ENCODE measurements around the gene PTPRN2. TPM values are rescaled to one million over a fixed set of nuclear protein-coding genes. Genes with fewer than 3 reads are reported as not detected.

Gene PTPRN2
- total and polyA plus RNA-seq, 3 experiments from 2014 or later, result 0.33 to 1.2 (median 0.42) TPM

- Histone ChIP-seq H3K4me3 (ENCODE audit: low read length) (no peak overlapping the region), H3K4me1 (ENCODE audit: insufficient read depth, low read length) (no peaks in the 10 kb centered on the region), H3K27ac (ENCODE audit: low read depth, low read length) (peak overlapping the region; percentile 63), H3K27me3 (ENCODE audit: insufficient read depth, low read length, poor library complexity, severe bottlenecking) (no peaks in the 10 kb centered on the region), H3K9me3 (ENCODE audit: low read length) (no peaks in the 10 kb centered on the region), H3K36me3 (ENCODE audit: insufficient read depth, low read length) (no peaks in the 10 kb centered on the region)
- Mint-ChIP-seq H3K4me1 (no peaks in the 10 kb centered on the region), H3K9me3 (peaks cover 0 to 1% (median 0%) of the 10 kb centered on the region in 5 donors), H3K36me3 (peaks cover 0 to 3% (median 0%) of the 10 kb centered on the region in 3 donors), H3K4me3 (no peak overlapping the region), H3K27me3 (no peaks in the 10 kb centered on the region), H3K27ac (peak overlapping the region in 1 of 8 donors; percentile 12)
- DNase-seq, result no peak
- ChIA-PET POLR2A (no interaction called here), CTCF (no interaction called here)
Observed at GRCh38 chr7:158618745-158619140, 31.1 kb upstream of the PTPRN2 start.

- Mint-ChIP-seq H3K36me3 (no peaks in the 10 kb centered on the region), H3K27me3 (no peaks in the 10 kb centered on the region), H3K27ac (no peak overlapping the region), H3K9me3 (peaks cover 0 to 1% (median 0%) of the 10 kb centered on the region in 5 donors), H3K4me3 (no peak overlapping the region), H3K4me1 (peaks cover 0 to 6% (median 0%) of the 10 kb centered on the region in 3 donors)
- Histone ChIP-seq H3K4me3 (ENCODE audit: low read length) (no peak overlapping the region), H3K36me3 (ENCODE audit: insufficient read depth, low read length) (no peaks in the 10 kb centered on the region), H3K27ac (ENCODE audit: low read depth, low read length) (peak overlapping the region; percentile 63), H3K9me3 (ENCODE audit: low read length) (no peaks in the 10 kb centered on the region), H3K4me1 (ENCODE audit: insufficient read depth, low read length) (no peaks in the 10 kb centered on the region), H3K27me3 (ENCODE audit: insufficient read depth, low read length, poor library complexity, severe bottlenecking) (no peaks in the 10 kb centered on the region)
- no peak for DNase-seq
- ChIA-PET CTCF (no interaction called here), POLR2A (no interaction called here)
Observed at GRCh38 chr7:158617737-158618128, 30.1 kb upstream of the PTPRN2 start.

DNA sequence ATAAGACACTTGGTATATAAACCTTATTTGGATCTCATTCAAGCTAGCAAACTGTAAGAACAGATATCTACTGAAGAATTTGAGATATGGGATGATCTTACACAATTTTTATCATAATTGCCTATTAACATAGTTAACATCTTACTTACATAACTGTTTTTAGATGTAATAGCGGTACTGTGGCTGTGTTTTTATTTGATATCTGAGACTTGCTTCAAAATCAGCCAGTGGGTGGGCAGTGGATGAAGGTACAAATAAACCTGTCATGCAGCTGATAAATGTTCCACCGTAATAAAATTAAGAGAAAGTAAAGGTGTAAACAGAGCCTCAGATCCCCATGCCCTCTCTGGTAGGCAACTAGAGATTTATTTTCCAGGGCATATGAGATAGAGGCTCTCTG, 28.4 kb upstream of the PTPRN2 start:
- no peak for DNase-seq
- H3K27me3 Mint-ChIP-seq, result no peaks in the 10 kb centered on the region
- H3K9me3 Mint-ChIP-seq, result peaks cover 0 to 1% (median 0%) of the 10 kb centered on the region in 5 donors
- no peak overlapping the region for H3K27ac Mint-ChIP-seq
- Histone ChIP-seq H3K4me1 (ENCODE audit: insufficient read depth, low read length) (no peaks in the 10 kb centered on the region), H3K27ac (ENCODE audit: low read depth, low read length) (no peak overlapping the region), H3K36me3 (ENCODE audit: insufficient read depth, low read length) (no peaks in the 10 kb centered on the region), H3K9me3 (ENCODE audit: low read length) (no peaks in the 10 kb centered on the region), H3K27me3 (ENCODE audit: insufficient read depth, low read length, poor library complexity, severe bottlenecking) (no peaks in the 10 kb centered on the region), H3K4me3 (ENCODE audit: low read length) (no peak overlapping the region)
- ChIA-PET CTCF (no interaction called here), POLR2A (no interaction called here)
- no peak overlapping the region for H3K4me3 Mint-ChIP-seq
- peaks cover 0 to 6% (median 0%) of the 10 kb centered on the region in 3 donors for H3K4me1 Mint-ChIP-seq
- H3K36me3 Mint-ChIP-seq, result no peaks in the 10 kb centered on the region

DNA sequence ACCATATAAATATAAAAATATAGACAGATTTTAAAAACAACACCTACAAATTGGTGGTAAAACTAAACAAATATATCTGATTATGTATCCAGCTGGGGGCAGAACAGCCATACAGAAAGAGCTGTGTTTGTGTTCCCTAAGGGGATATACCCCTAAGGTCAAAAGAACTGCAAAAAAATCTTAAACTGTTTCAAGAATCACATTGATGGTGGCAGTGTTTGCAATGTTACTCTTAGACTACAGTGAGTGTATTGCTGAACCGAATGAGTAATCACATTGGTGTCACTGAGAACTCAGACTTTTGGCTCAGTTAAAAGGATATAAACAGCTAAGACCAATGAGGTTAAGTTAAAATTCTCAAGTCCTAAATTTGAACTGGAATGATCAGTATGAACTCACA, 27.1 kb upstream of the PTPRN2 start:
- ChIA-PET CTCF (interaction anchor here (1.0 to 1.2 kb wide), 2 partner anchors 10 to 362 kb away, joined by 3 to 4 read pairs; no protein-coding TSS in a partner anchor), POLR2A (no interaction called here)
- Histone ChIP-seq H3K27me3 (ENCODE audit: insufficient read depth, low read length, poor library complexity, severe bottlenecking) (no peaks in the 10 kb centered on the region), H3K4me3 (ENCODE audit: low read length) (no peak overlapping the region), H3K27ac (ENCODE audit: low read depth, low read length) (no peak overlapping the region), H3K36me3 (ENCODE audit: insufficient read depth, low read length) (no peaks in the 10 kb centered on the region), H3K4me1 (ENCODE audit: insufficient read depth, low read length) (no peaks in the 10 kb centered on the region), H3K9me3 (ENCODE audit: low read length) (no peaks in the 10 kb centered on the region)
- Mint-ChIP-seq H3K27me3 (no peaks in the 10 kb centered on the region), H3K4me3 (no peak overlapping the region), H3K4me1 (peaks cover 0 to 6% (median 0%) of the 10 kb centered on the region in 3 donors), H3K36me3 (no peaks in the 10 kb centered on the region), H3K27ac (no peak overlapping the region), H3K9me3 (peaks cover 0 to 1% (median 0%) of the 10 kb centered on the region in 5 donors)
- DNase-seq, result no peak

DNA sequence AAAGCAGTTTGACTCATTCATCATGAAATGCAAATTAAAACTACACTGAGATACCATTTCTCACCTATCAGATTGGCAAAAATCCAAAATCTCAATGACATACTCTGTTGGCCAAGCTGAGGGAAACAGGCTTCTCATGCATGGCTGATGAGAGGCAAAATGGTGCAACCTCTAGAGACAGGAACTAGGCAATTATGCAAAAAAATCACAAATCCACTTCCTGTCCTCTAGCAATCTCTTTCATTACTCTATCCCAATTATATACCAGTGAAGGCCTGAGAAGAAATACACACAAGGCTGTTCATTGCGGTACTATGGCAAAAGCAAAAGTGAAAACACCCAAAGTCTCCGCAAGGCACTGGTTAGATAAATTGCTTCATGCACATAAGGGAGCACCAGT, 25.9 kb upstream of the PTPRN2 start:
- ChIA-PET POLR2A (no interaction called here), CTCF (no interaction called here)
- Mint-ChIP-seq H3K4me1 (peaks cover 0 to 6% (median 0%) of the 10 kb centered on the region in 3 donors), H3K4me3 (no peak overlapping the region), H3K27ac (no peak overlapping the region), H3K9me3 (peaks cover 0 to 1% (median 0%) of the 10 kb centered on the region in 5 donors), H3K36me3 (no peaks in the 10 kb centered on the region), H3K27me3 (no peaks in the 10 kb centered on the region)
- H3K36me3 ChIP-seq (ENCODE audit: insufficient read depth, low read length), result no peaks in the 10 kb centered on the region
- no peaks in the 10 kb centered on the region for H3K9me3 ChIP-seq (ENCODE audit: low read length)
- no peaks in the 10 kb centered on the region for H3K27me3 ChIP-seq (ENCODE audit: insufficient read depth, low read length, poor library complexity, severe bottlenecking)
- H3K27ac ChIP-seq (ENCODE audit: low read depth, low read length), result no peak overlapping the region
- H3K4me1 ChIP-seq (ENCODE audit: insufficient read depth, low read length), result no peaks in the 10 kb centered on the region
- no peak for DNase-seq
- no peak overlapping the region for H3K4me3 ChIP-seq (ENCODE audit: low read length)

DNA sequence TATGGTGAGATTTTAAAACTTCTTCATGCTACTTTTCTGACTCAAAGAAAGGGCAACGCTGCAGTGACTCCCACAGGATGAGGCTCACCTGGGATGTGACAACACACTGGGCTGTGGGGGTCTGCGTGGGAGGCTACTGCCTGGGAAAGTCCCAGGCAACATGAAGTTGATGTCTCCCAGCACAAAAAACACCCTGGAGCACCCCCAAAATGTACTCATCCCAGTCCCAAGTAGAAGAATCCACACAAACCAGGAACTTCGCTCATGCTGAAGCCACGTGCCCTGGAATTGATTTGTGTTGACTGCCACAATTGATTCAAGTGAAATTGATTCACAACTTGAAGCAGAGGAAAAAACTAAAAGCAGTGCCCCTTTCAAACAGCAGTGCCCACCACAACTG, 24.9 kb upstream of the PTPRN2 start:
- no peak overlapping the region for H3K27ac ChIP-seq (ENCODE audit: low read depth, low read length)
- ChIA-PET POLR2A (no interaction called here), CTCF (no interaction called here)

GRCh38 chr7:158611541-158611940, 23.9 kb upstream of the PTPRN2 start:
- H3K4me1 Mint-ChIP-seq, result peaks cover 0 to 6% (median 0%) of the 10 kb centered on the region in 3 donors
- H3K36me3 Mint-ChIP-seq, result no peaks in the 10 kb centered on the region
- no peak overlapping the region for H3K4me3 ChIP-seq (ENCODE audit: low read length)
- H3K27me3 Mint-ChIP-seq, result no peaks in the 10 kb centered on the region
- DNase-seq, result no peak
- no peak overlapping the region for H3K27ac ChIP-seq (ENCODE audit: low read depth, low read length)
- POLR2A ChIA-PET, result no interaction called here
- H3K4me3 Mint-ChIP-seq, result no peak overlapping the region
- H3K27me3 ChIP-seq (ENCODE audit: insufficient read depth, low read length, poor library complexity, severe bottlenecking), result no peaks in the 10 kb centered on the region
- CTCF ChIA-PET, result no interaction called here
- no peaks in the 10 kb centered on the region for H3K4me1 ChIP-seq (ENCODE audit: insufficient read depth, low read length)
- no peaks in the 10 kb centered on the region for H3K9me3 ChIP-seq (ENCODE audit: low read length)
- no peaks in the 10 kb centered on the region for H3K36me3 ChIP-seq (ENCODE audit: insufficient read depth, low read length)
- H3K9me3 Mint-ChIP-seq, result no peaks in the 10 kb centered on the region
- no peak overlapping the region for H3K27ac Mint-ChIP-seq

More for the DNA sequence above, 24.9 kb upstream of the PTPRN2 start:
- no peaks in the 10 kb centered on the region for H3K36me3 Mint-ChIP-seq
- H3K9me3 Mint-ChIP-seq, result no peaks in the 10 kb centered on the region
- no peaks in the 10 kb centered on the region for H3K27me3 Mint-ChIP-seq
- H3K4me3 Mint-ChIP-seq, result no peak overlapping the region
- H3K4me1 Mint-ChIP-seq, result peaks cover 0 to 6% (median 0%) of the 10 kb centered on the region in 3 donors
- H3K4me1 ChIP-seq (ENCODE audit: insufficient read depth, low read length), result no peaks in the 10 kb centered on the region
- H3K36me3 ChIP-seq (ENCODE audit: insufficient read depth, low read length), result no peaks in the 10 kb centered on the region
- no peak for DNase-seq
- peak overlapping the region in 1 of 8 donors; percentile 60 for H3K27ac Mint-ChIP-seq
- no peaks in the 10 kb centered on the region for H3K27me3 ChIP-seq (ENCODE audit: insufficient read depth, low read length, poor library complexity, severe bottlenecking)
- H3K4me3 ChIP-seq (ENCODE audit: low read length), result no peak overlapping the region
- H3K9me3 ChIP-seq (ENCODE audit: low read length), result no peaks in the 10 kb centered on the region

DNA sequence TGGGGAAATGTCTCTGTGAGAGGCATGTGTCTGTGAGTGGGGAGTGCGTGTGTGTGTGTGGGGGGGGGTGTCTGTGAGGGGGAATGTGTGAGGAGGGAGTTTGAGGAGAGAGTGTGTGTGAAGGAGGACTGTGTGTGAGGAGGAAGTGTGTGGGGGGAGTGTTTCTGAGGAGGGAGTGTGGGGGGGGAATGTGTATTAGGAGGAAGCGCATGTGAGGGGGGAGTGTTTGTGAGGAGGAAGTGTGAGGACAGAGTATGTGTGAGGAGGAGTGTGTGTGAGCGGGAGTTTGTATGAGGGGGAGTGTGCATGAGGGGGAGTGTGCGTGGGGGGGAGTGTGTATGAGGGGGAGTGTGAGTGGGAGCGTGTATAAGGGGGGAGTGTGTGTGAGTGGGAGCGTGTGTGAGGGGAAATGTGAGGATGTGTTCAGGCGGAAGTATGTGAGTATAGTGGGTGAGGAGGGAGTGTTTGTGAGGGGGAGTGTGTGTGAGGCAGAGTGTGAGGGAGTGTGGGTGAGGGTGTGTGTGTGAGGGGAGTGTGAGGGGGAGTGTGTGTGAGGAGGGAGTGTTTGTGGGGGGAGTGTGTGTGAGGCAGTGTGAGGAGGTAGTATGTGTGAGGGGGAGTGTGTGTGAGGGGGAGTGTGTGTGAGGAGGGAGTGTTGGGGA, 21.8 kb upstream of the PTPRN2 start:
- H3K36me3 ChIP-seq (ENCODE audit: insufficient read depth, low read length), result no peaks in the 10 kb centered on the region
- no peaks in the 10 kb centered on the region for H3K9me3 Mint-ChIP-seq

More for the DNA sequence above, 21.8 kb upstream of the PTPRN2 start:
- H3K4me3 ChIP-seq (ENCODE audit: low read length), result no peak overlapping the region
- H3K27me3 ChIP-seq (ENCODE audit: insufficient read depth, low read length, poor library complexity, severe bottlenecking), result no peaks in the 10 kb centered on the region
- Mint-ChIP-seq H3K4me1 (peaks cover 0 to 6% (median 0%) of the 10 kb centered on the region in 3 donors), H3K36me3 (no peaks in the 10 kb centered on the region), H3K27ac (peak overlapping the region in 1 of 8 donors; percentile 29), H3K27me3 (no peaks in the 10 kb centered on the region), H3K4me3 (no peak overlapping the region)
- DNase-seq, result no peak
- H3K9me3 ChIP-seq (ENCODE audit: low read length), result no peaks in the 10 kb centered on the region
- no peaks in the 10 kb centered on the region for H3K4me1 ChIP-seq (ENCODE audit: insufficient read depth, low read length)
- ChIA-PET CTCF (no interaction called here), POLR2A (no interaction called here)
- H3K27ac ChIP-seq (ENCODE audit: low read depth, low read length), result no peak overlapping the region

All from CD8-positive, alpha-beta memory T cell (primary cell).